Measurements from ENCODE around the gene DENND2A. TPM values are rescaled to one million over a fixed set of nuclear protein-coding genes. Genes with fewer than 3 reads are reported as not detected.

The DENND2A gene
- total and polyA plus RNA-seq, 2 experiments from 2014 or later: 6.7 to 8.4 TPM

GRCh38 chr7:140594131-140594691, 46.4 kb downstream of the DENND2A start:
- Histone ChIP-seq H4K20me1 (ENCODE audit: insufficient read depth, poor library complexity, severe bottlenecking) (no peaks in the 10 kb centered on the region), H3K4me1 (ENCODE audit: insufficient read depth) (no peaks in the 10 kb centered on the region), H3K79me2 (no peaks in the 10 kb centered on the region), H3K27me3 (no peaks in the 10 kb centered on the region), H3K4me2 (no peak overlapping the region), H3K27ac (no peak overlapping the region), H3K36me3 (replicated peaks; ENCODE audit: insufficient read depth, low read depth) (no peaks in the 10 kb centered on the region), H2AFZ (no peak overlapping the region), H3K9me2 (replicated peaks; ENCODE audit: insufficient read depth) (no peaks in the 10 kb centered on the region), H3K4me3 (no peak overlapping the region), H3K9me3 (ENCODE audit: low read depth) (no peaks in the 10 kb centered on the region)
- WGBS (ENCODE audit: low lambda C conversion rate, missing lambda C conversion rate): 91% methylated on average over 13 of the region's 13 CpGs
- no peak for DNase-seq (ENCODE audit: low spot score)
- TF ChIP-seq CTCF (IDR thresholded peaks at IDR 0.05; ENCODE audit: poor library complexity): no peak
- TF ChIP-seq EZH2phosphoT487 (IDR thresholded peaks at IDR 0.05; ENCODE audit: low read depth, severe bottlenecking, unreplicated experiment): no peak
- no peak for TF ChIP-seq EZH2 (IDR thresholded peaks at IDR 0.05; ENCODE audit: borderline replicate concordance)

GRCh38 chr7:140593672-140593982, 47.0 kb downstream of the DENND2A start:
- Histone ChIP-seq H3K4me2 (no peak overlapping the region), H3K4me3 (no peak overlapping the region), H3K36me3 (replicated peaks; ENCODE audit: insufficient read depth, low read depth) (no peaks in the 10 kb centered on the region), H3K9me3 (ENCODE audit: low read depth) (no peaks in the 10 kb centered on the region), H3K9me2 (replicated peaks; ENCODE audit: insufficient read depth) (no peaks in the 10 kb centered on the region), H4K20me1 (ENCODE audit: insufficient read depth, poor library complexity, severe bottlenecking) (no peaks in the 10 kb centered on the region), H3K79me2 (no peaks in the 10 kb centered on the region), H3K4me1 (ENCODE audit: insufficient read depth) (no peaks in the 10 kb centered on the region), H3K27ac (no peak overlapping the region), H2AFZ (no peak overlapping the region), H3K27me3 (no peaks in the 10 kb centered on the region)
- TF ChIP-seq EZH2 (IDR thresholded peaks at IDR 0.05; ENCODE audit: borderline replicate concordance) (no peak), CTCF (IDR thresholded peaks at IDR 0.05; ENCODE audit: poor library complexity) (no peak), EZH2phosphoT487 (IDR thresholded peaks at IDR 0.05; ENCODE audit: low read depth, severe bottlenecking, unreplicated experiment) (no peak)
- no peak for DNase-seq (ENCODE audit: low spot score)
- 99% methylated on average over 4 of the region's 4 CpGs for WGBS (ENCODE audit: low lambda C conversion rate, missing lambda C conversion rate)

GRCh38 chr7:140592964-140593671, 47.5 kb downstream of the DENND2A start:
- 79% methylated on average over 9 of the region's 9 CpGs for WGBS (ENCODE audit: low lambda C conversion rate, missing lambda C conversion rate)
- no peak overlapping the region for H3K4me3 ChIP-seq
- no peak overlapping the region for H2AFZ ChIP-seq
- H3K79me2 ChIP-seq: no peaks in the 10 kb centered on the region
- no peaks in the 10 kb centered on the region for H3K27me3 ChIP-seq
- no peaks in the 10 kb centered on the region for H3K9me2 ChIP-seq (replicated peaks; ENCODE audit: insufficient read depth)
- no peak for DNase-seq (ENCODE audit: low spot score)
- no peaks in the 10 kb centered on the region for H4K20me1 ChIP-seq (ENCODE audit: insufficient read depth, poor library complexity, severe bottlenecking)
- no peak overlapping the region for H3K27ac ChIP-seq
- no peak overlapping the region for H3K4me2 ChIP-seq
- TF ChIP-seq CTCF (IDR thresholded peaks at IDR 0.05; ENCODE audit: poor library complexity) (no peak), EZH2 (IDR thresholded peaks at IDR 0.05; ENCODE audit: borderline replicate concordance) (no peak), EZH2phosphoT487 (IDR thresholded peaks at IDR 0.05; ENCODE audit: low read depth, severe bottlenecking, unreplicated experiment) (no peak)
- no peaks in the 10 kb centered on the region for H3K36me3 ChIP-seq (replicated peaks; ENCODE audit: insufficient read depth, low read depth)
- no peaks in the 10 kb centered on the region for H3K9me3 ChIP-seq (ENCODE audit: low read depth)
- no peaks in the 10 kb centered on the region for H3K4me1 ChIP-seq (ENCODE audit: insufficient read depth)

Data from hepatocyte (in vitro differentiated cells).